GM04503 (cell line): ENCODE data around the gene CNP.

Experiments used
- DNase-seq: peaks from one replicate; pipeline ENCODE4 v3.0.0-alpha.2; 2012; ENCODE audit warnings: low read depth

The CNP gene

DNA sequence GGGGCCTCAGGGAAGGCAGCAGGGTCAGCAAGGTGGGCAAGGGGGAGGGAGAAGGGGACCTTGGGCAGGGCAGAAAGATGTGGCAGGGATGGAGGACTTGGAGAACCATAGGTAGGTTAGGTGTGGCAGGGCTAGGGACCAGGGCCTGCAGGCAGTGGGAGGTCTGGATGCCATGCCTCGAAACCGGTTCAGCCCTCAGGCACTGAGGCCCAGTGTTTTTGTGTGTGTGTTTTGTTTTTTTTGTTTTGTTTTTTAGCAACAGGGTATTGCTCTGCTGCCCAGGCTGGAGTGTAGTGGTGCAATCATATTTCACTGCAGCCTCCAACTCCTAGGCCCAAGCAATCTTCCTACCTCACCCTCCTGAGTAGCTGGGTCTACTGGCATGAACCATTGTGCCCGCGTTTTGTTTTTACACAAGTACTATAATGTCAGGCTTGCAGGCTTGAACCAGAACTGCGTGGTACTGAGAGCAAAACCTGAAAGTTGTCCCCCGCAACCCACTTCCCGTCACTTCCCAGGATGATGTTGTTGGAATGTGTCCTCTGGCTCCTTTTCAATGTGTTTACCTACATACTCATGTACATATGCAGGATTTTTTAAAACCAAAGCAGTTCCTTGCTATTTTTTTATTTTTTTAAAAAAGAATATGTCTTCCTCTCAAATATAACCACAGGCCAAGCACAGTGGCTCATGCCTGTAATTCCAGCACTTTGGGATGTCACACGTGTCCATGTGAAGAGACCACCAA lies 23.8 kb upstream of the CNP start:
- no peak for DNase-seq

DNA sequence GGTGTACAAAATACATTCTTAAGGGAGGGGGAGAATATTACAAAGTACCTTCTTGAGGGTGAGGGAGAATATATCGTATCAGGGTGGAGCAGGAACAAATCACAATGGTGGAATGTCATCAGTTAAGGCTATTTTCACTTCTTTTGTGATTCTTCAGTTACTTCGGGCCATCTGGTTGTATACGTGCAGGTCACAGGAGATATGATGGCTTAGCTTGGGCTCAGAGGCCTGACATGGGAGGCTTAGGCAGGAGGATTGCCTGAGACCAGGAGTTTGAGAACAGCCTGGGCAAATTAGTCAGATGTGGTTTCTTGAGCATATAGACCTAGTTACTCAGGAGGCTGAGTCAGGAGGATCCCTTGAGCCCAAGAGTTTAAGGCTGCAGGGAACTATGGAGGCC lies 23.1 kb upstream of the CNP start:
- DNase-seq: no peak

DNA sequence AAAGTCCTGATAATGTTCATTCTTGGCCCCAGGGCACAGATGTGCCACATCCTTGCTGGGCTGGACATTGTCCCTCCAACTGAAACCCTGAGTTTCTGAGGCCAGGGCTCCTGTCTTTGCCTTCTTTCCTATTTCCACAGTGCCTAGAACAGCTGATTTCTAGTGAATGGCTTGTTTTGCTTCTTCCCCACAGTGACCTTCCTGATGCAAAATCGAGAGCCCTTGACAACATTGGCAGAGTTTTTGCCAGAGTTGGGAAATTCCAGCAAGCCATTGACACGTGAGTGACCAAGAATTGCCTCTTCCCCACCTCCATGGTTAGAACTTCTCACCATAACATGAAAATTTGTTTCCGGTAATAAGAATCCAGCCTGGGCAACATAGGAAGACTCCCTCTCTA lies 21.7 kb upstream of the CNP start:
- DNase-seq: no peak

DNA sequence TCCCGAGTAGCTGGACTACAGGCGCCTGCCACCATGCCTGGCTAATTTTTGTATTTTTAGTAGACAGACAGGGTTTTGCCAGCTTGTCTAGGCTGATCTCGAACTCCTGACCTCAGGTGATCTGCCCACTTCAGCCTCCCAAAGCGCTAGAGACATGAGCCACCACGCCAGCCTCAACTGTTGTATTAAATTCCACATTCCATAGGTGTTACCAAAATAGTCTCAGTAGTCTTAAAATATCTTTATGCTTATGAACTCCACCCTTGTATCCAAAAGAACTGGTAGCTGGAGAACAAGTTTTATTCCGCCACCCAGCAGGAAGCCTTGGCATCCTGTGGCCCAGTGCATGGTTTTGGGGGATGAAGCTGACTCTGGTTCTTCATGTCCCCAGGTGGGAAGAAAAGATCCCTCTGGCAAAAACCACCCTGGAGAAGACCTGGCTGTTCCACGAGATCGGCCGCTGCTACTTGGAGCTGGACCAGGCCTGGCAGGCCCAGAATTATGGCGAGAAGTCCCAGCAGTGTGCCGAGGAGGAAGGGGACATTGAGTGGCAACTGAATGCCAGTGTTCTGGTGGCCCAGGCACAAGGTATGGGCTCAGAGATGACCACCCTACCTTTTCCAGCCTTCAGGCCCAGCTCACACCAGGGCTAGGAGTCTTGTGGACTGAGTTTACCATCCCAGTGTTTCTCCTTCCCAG lies 17.7 kb upstream of the CNP start:
- no peak for DNase-seq

DNA sequence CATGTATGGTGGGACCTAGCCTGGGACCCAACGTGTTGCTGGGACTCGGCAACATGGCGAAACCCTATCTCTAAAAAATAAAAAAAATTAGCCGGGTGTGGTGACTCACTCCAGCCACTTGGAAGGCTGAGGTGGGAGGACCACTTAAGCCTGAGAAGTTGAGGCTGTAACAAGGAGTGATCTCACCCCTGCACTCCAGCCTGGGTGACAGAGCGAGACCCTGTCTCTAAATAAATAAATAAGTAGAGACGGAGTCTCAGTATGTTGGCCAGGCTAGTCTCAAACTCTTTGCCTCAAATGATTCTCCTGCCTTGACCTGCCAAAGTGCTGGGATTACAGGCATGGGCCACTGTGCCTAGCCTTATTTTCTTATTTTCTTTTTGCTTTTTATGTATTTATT lies 10.1 kb upstream of the CNP start:
- DNase-seq: no peak

DNA sequence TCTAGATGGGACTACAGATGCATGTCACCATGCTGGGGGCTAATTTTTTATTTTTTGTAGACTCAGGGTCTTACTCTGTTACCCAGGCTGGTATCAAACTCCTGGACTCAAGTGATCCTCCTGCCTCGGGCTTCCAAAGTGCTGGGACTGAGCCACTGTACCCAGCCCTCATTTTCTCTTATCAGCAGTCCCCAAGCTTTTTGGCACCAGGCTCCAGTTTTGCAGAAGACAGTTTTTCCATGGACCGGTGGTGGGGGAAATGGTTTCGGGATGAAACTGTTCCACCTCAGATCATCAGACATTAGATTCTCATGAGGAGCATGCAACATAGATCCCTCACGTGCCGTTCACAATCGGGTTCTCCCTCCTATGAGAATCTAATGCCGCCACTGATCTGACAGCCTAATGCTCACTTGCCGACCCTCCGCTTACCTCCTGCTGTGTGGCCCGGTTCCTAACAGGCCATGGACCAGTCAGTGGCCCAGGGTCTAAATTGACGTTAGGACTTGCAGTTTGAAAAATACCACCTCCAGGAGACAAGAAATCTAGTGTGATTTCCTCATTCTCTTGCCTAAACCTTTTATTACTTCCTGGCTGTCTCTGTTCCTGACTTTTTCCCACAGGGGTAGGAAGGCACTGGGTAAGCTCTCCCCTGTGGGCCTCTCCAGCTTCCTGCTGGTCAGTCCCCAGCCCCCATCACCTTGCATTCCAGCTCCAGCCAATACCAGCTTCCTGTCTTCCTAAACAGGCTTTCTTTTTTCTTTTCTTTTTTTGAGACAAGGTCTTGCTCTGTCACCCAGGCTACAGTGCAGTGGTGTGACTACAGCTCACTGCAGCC lies 9.3 kb upstream of the CNP start:
- DNase-seq: no peak

DNA sequence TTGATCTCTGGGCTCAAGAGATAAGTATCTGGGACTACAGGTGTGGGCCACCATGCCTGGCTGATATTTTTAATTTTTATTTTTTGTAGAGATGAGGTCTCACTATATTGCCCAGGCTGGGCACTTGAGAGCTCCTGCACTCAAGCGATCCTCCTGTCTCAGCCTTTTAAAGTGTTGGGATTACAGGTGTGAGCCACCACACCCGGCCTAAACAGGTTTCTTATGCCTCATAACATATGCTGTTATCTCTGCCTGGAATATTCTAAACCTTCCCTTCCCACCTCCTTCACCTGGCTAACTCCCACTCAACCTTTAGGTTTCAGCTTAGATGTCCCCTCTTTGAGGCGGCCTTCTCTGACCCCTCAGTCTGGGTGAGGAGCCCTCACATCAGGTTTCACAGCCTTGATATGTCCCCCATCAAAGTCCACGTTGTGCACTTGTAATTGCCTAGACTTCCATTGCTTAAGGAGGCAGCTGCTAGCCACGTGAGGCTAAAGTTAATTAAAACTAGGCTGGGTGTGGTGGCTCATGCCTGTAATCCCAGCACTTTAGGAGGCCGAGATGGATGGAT lies 8.6 kb upstream of the CNP start:
- no peak for DNase-seq

DNA sequence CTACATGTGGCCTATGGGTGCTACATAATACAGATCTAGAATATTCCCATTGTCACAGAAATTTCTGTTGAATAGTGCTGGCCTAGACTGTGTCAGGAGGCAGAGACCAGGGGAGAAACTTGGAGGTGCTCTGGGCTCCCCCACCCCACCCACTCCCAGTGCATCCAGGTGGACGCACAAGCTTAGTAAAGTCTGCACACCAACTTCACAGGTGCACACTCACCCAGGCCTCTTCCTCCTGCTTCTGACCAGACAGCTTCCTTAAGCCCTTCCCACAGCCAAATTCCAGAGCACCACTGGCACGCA lies 7.6 kb upstream of the CNP start:
- no peak for DNase-seq

DNA sequence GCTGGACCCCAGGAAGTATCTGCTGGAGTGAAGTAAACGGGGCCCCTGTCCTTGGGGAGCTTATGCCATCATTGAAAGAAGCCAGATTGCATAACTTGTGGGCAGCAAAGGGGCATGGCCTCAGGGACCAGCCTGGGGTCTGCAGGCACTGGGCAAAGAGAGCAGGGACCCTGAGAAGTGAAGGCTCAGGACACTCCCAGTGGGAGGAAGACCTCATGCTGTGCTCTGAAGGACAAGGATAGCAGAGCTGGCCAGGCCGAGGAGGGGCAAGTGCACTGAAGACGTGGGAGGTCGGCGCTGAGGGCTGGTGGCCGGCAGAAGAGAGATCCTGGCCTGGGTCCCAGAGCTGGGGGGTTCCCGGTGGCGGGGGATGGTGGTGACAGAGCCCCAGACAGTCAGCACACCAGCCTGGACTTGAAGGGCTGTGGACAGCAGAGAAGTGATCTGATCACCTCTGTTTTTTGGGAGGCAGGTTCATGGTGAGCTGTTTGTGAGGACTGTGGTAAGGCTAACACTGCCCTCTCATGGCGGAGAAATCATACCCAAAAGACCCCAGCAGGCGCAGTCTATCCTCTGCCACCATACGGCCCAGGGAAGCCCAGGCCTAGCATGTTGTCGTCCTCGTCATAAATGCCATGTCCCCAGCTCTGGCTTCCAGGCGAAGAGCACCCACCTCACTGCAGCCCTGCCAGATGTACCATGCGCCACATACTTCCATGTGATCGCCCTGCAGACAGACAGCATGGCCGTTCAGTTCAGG lies 7.1 kb upstream of the CNP start:
- no peak for DNase-seq

DNA sequence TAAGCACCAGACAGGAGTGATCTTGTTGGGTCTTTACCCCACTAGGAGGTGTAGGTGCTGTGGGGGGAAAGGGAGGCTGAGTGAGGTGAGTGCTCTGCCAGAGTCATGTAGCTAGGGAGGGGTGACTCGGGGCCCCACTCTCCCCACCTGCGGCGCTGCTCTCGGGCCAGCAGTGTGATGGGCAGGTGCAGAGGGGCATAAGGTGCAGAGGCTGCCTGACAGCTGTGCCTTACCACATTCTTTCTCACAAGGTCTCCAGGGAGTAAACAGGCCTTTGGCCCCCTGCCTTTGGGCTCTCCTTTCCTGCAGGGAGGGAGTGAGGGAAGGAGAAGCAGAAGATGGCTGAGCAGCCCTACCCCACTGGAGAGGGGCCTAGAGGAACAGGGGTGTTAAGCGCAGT lies 4.5 kb upstream of the CNP start:
- DNase-seq: no peak

DNA sequence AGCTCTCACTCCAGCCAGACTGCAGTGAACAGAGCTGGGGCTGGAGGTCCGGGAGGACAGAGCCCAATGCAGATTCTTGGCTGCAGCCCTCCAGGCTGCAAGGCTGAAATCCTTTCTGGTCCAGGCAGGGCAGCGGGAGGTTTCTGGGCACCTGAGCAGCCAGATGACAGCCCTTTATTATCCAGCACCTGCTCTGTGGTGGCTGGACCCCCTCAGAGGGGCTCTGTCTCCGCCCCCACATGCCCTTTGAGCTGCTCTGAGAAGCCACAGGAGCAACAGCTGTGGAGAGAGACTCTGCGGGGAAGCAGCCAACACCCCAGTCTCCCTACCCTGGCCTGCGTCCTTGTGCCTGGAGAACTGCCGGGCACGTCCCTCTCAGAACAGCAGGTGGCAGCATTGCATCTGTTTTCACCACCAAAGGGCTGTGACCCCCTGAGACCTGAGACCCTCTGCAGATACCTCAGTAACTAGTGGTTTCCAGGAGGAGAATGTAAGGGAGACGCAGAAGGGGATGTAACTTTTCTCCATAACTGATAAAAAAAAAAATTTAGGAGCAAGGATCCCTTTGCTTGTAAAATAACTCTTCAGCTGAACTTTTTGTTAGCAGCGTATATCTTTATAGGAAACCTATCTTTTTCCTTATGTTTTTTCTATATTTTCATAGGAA lies 3.7 kb upstream of the CNP start:
- DNase-seq: no peak

DNA sequence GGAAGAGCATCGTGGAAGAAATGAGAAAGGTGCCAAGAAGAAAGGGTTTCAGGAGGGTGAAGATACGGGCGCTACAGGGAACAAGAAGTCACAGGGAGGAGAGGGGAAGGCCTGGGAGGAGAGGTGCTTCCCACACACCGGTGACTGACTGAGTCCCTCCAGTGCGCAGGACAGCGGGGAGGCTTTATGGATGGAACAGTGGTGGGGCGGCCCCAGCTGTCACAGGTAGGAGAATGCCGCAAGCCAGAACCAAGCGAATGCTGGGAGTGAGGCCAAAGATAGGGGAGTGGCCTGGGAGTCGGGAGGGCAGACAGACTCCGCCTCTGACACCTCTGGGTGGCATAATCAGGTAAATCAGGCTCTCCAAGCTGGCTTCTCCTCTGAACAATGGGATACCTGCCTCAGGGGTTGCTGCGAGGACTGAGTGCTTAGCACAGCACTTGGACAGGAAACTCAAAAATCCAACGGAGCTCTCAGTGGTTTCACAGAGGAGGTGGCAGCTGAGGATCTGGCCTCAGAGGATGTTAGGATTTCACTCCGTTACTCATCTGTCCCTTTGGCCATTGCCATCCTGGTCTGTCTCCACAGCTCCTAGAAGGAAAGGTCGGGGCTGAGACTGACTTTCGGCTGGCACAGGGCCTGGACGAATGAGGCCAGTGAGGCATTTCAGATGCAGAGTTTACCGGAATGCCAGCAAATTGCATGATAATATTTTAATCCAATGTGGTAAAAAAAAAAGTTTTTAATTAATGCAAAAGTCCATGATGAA lies 717 bp upstream of the CNP start:
- no peak for DNase-seq

DNA sequence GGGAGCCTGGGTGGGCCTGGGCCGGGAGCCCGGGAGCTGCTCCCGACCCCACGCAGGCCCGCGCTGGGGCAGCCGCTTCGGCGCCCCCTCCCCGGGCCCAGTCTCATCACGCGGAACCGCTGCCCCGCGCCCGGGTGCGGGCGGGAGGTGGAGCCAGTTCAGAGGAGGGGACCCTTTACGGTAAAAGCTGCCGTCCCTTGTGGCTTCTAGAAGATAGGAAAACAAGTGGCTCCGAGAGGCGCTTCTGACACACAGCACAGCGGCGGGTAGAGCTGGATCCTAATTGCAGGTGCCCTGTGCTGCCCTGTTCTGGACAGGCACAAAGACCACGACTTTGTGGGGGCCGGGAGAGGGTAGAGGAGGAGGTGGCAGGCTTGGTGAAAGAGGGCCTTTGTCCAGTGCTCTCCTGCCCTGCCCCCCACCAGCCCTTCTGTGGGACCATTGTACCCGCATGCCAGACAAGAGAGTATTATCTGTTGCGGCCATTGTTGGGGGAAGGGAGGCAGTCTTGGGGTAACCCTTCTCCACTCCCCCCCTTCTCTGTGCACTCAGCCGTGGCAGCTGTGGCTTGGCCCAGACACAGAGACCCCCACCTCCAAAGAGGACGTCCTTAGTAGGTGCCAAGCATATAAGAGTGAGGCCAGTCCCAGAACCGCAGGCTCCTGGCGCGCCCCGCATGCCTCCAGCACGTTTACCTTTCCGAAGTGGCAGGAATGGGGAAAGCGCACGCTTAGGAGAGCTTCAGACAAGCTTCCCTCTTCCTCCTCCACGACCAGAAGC lies 736 bp downstream of the CNP start:
- DNase-seq: no peak

DNA sequence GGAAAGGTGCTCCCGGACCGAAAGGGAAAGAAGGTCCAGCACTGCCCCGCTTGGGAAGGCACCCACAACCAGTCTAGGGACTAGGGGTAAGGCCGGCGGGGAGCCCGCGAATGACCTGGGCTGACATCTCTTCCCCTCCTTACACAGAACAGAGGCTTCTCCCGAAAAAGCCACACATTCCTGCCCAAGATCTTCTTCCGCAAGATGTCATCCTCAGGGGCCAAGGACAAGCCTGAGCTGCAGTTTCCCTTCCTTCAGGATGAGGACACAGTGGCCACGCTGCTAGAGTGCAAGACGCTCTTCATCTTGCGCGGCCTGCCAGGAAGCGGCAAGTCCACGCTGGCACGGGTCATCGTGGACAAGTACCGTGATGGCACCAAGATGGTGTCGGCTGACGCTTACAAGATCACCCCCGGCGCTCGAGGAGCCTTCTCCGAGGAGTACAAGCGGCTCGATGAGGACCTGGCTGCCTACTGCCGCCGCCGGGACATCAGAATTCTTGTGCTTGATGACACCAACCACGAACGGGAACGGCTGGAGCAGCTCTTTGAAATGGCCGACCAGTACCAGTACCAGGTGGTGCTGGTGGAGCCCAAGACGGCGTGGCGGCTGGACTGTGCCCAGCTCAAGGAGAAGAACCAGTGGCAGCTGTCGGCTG lies 1.5 kb downstream of the CNP start:
- no peak for DNase-seq

DNA sequence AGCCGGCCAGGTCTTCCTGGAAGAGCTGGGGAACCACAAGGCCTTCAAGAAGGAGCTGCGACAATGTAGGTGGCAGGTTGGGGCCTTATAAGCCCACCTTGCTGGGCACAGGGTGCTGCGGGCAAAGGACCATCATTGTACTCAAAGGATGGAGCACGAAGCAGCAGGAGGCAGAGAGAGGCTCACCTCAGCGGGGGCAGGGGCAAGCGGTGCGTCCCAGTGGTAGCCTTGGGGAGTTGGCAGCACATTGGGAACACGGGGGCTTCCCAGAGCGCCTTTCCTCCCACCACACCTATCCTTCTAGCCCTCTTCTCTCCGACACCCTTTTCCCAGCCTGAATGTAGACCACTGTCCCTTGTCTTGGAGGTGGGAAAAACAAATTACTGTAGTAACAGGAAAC lies 2.1 kb downstream of the CNP start:
- DNase-seq: no peak

DNA sequence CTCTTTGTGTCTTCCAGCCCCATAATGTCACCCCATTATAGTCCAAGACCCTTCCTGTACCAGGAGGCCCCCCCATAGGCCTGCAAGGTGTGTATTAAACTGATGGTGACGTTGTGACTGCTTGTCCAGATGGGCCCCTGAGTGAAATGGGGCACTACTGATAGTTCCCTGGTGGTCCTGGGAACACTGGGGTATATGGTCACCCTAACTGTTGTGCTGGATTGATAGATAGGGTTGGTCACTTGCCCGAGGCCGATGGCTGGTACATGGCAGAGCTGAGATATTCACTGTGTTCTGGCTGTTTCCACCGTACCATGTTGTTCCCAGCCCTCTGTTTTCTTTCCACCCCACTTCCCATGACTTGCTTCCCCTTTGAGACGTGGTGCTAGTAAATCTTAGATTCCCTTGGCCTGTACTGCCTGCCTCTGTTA lies 4.3 kb downstream of the CNP start:
- no peak for DNase-seq

DNA sequence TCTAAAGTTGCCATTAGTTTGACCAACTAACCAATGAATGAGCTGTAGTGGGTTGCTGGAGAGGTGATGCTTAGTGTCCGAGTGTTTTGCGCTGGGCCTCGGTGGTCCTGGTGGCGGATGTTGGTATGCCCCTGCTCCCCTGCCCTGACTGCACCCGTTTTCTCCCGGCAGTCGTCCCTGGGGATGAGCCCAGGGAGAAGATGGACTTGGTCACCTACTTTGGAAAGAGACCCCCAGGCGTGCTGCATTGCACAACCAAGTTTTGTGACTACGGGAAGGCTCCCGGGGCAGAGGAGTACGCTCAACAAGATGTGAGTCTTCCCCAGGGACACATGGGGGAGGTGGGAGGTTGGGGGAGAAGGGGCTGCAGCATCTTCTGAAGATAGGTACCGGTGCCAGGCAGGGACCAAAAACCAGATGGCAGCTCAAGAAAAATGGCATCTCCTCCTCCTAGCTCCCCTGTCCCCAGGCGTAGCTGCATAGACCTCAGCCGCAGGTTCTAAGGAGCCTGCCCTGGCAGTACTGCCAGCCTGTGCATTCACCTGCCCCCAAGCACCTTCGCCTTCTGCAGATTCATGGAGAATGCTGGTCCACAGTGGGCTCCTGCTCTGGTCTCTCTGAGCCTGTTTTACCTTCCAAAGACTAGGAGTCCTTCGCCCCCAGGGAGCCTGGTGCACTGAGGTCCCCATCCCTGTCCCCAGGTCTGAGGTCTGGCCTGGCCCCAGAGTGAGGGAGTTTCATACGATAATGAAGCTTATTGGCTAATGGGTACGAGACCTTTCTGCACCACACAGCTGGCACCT lies 5.3 kb downstream of the CNP start:
- no peak for DNase-seq

DNA sequence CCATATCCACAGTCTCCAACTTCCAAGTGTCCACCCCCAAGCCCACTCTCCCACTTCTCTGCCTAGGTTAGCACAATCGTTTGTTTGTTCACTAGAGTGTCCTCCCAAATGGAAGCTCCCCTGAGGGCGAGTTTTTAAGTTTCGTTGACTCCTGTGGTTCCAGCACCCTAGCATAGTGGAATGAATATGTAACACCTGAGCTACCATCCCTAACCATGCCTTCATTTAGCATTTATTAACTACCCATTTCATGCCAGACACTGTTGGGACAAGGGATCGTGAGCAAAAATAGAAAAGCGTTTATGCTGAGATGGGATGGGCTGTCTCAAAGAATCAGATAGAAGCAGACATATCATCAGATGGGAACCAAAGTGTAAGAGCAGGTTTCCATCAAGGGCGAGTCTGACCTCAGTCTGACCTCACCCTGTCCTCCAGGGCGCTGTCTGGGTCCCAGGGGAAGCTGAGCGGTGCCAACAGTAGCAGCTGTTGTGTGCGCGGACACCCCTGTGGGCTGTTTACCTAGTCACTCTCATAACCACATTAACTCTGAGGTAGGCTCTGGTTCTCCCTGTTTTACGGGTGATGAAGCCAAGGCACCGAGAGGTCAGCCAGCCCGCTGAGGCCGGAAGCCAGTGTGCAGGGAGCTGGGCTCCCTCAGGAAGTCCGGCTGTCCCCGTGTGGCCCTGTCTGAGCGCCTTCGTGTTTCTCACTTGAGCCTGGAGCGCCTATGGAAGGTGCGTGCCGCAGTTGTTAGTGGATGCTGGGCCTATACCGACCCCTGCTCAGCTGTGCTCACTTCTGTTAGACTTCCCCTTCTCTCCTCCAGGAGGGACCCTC lies 6.2 kb downstream of the CNP start:
- no peak for DNase-seq
